Measurements from ENCODE around the gene PTPRN2.
"Not testable (repeated sequence)": the region's sequence is repeated elsewhere in the genome, so short reads cannot be mapped to it uniquely, and the experiment has no call there.

PTPRN2 gene

GRCh38 chr7:157791666-157792065 lies 796.0 kb downstream of the PTPRN2 start:
- no peak for DNase-seq (ENCODE audit: low read depth)

- DNase-seq (ENCODE audit: low read depth): no peak
These were observed 796.4 kb downstream of the PTPRN2 start for GRCh38 chr7:157791261-157791660.

- no peak for DNase-seq (ENCODE audit: low read depth)
These were observed 797.7 kb downstream of the PTPRN2 start for GRCh38 chr7:157789942-157790341.

GRCh38 chr7:157789094-157789493 lies 798.5 kb downstream of the PTPRN2 start:
- DNase-seq (ENCODE audit: low read depth): no peak

GRCh38 chr7:157788573-157788972 lies 799.0 kb downstream of the PTPRN2 start:
- DNase-seq (ENCODE audit: low read depth): no peak

- DNase-seq (ENCODE audit: low read depth): no peak
These were observed 800.3 kb downstream of the PTPRN2 start for GRCh38 chr7:157787275-157787701.

GRCh38 chr7:157786375-157787274 lies 801.0 kb downstream of the PTPRN2 start:
- no peak for DNase-seq (ENCODE audit: low read depth)

GRCh38 chr7:157785486-157786186 lies 802.0 kb downstream of the PTPRN2 start:
- DNase-seq (ENCODE audit: low read depth): no peak

GRCh38 chr7:157784979-157785441 lies 802.6 kb downstream of the PTPRN2 start:
- DNase-seq (ENCODE audit: low read depth): no peak

GRCh38 chr7:157784041-157784835 lies 803.4 kb downstream of the PTPRN2 start:
- no peak for DNase-seq (ENCODE audit: low read depth)

- no peak for DNase-seq (ENCODE audit: low read depth)
These were observed 805.6 kb downstream of the PTPRN2 start for GRCh38 chr7:157782041-157782440.

- no peak for DNase-seq (ENCODE audit: low read depth)
These were observed 806.9 kb downstream of the PTPRN2 start for GRCh38 chr7:157780721-157781120.

GRCh38 chr7:157780312-157780711 lies 807.3 kb downstream of the PTPRN2 start:
- DNase-seq (ENCODE audit: low read depth): no peak

- no peak for DNase-seq (ENCODE audit: low read depth)
These were observed 808.4 kb downstream of the PTPRN2 start for GRCh38 chr7:157779206-157779605.

- not testable (repeated sequence) for DNase-seq (ENCODE audit: low read depth)
These were observed 810.3 kb downstream of the PTPRN2 start for GRCh38 chr7:157777194-157777762.

GRCh38 chr7:157775560-157776332 lies 811.9 kb downstream of the PTPRN2 start:
- DNase-seq (ENCODE audit: low read depth): no peak

GRCh38 chr7:157775021-157775559 lies 812.5 kb downstream of the PTPRN2 start:
- DNase-seq (ENCODE audit: low read depth): no peak

- DNase-seq (ENCODE audit: low read depth): no peak
These were observed 813.1 kb downstream of the PTPRN2 start for GRCh38 chr7:157774495-157774894.

- DNase-seq (ENCODE audit: low read depth): no peak
These were observed 814.3 kb downstream of the PTPRN2 start for GRCh38 chr7:157773361-157773760.

- no peak for DNase-seq (ENCODE audit: low read depth)
These were observed 815.0 kb downstream of the PTPRN2 start for GRCh38 chr7:157772486-157773130.

Measured in stimulated activated CD4-positive, alpha-beta T cell treated with anti-CD3 and anti-CD28 coated beads, Interleukin-2, amount 100 ng/mL, for 4 hours (primary cell).